ENCODE results near the gene NT5DC4. TPM values are rescaled to one million over a fixed set of nuclear protein-coding genes. Genes with fewer than 3 reads are reported as not detected.

The NT5DC4 gene
- total RNA-seq, 1 donor from 2014 or later, result 1.2 TPM

- DNase-seq (ENCODE audit: low spot score), result peak; percentile 40
Measured at GRCh38 chr2:112784199-112785189, 63.7 kb downstream of the NT5DC4 start, which contains the start of gene IL1A. TSS of gene IL1A (minus strand) at chr2:112784493. CDS start at chr2:112783770, 723 bp downstream.

GRCh38 chr2:112787294-112787693 lies 66.5 kb downstream of the NT5DC4 start:
- no peak for DNase-seq (ENCODE audit: low spot score)

- peak; percentile 8 for DNase-seq (ENCODE audit: low spot score)
Measured at GRCh38 chr2:112787729-112788393, 67.0 kb downstream of the NT5DC4 start.

DNA sequence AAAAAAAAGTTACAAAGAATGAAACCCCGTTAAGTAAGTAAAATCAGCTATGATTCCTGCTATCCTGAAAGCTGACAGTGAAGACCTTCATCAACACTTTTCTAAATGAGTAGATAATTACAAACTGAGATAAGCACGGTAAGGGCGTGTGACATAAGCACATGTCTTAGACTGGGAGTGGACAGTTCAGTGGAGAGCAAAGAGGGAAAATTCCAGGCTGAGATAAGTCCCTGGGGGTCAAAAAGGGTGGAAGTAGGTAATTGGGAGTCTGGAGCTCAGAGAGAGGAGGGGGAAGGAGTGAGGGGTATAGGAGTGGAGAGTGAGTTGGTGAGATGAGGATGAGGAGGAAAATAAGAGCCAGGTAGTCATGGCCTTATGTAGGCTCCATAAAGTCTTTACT lies 67.8 kb downstream of the NT5DC4 start:
- no peak for DNase-seq (ENCODE audit: low spot score)

Other genes with a start within 250 kb of the NT5DC4 start
- gene TTL, start 238.9 kb upstream of the NT5DC4 start, total RNA-seq (ENCODE audit: insufficient read depth, low replicate concordance), result 8.4 TPM
- gene POLR1B, start 178.6 kb upstream of the NT5DC4 start, total RNA-seq (ENCODE audit: insufficient read depth, low replicate concordance), result 13.0 TPM
- gene CHCHD5, start 136.4 kb upstream of the NT5DC4 start, total RNA-seq (ENCODE audit: insufficient read depth, low replicate concordance), result 5.5 TPM
- 23.1 TPM for gene SLC20A1, start 75.1 kb upstream of the NT5DC4 start, total RNA-seq (ENCODE audit: insufficient read depth, low replicate concordance)
- gene CKAP2L, start 43.6 kb downstream of the NT5DC4 start, total RNA-seq (ENCODE audit: insufficient read depth, low replicate concordance), result 4.1 TPM
- 1.4 TPM for gene IL1A, start 63.5 kb downstream of the NT5DC4 start, total RNA-seq (ENCODE audit: insufficient read depth, low replicate concordance)
- 3.1 TPM for gene IL1B, start 115.8 kb downstream of the NT5DC4 start, total RNA-seq (ENCODE audit: insufficient read depth, low replicate concordance)
- not detected for gene IL37, start 190.1 kb downstream of the NT5DC4 start, total RNA-seq (ENCODE audit: insufficient read depth, low replicate concordance)

Data from umbilical cord (tissue), 2 donors.